ENCODE data around the gene RALGAPA2. TPM values are rescaled to one million over a fixed set of nuclear protein-coding genes. Genes with fewer than 3 reads are reported as not detected.

RALGAPA2 gene
- total RNA-seq, 2 experiments from 2014 or later = 21.2 to 21.9 TPM

GRCh38 chr20:20752712-20753111 lies 40.3 kb upstream of the RALGAPA2 start:
- no peak for DNase-seq
- no peaks in the 10 kb centered on the region for H3K36me3 Mint-ChIP-seq (ENCODE audit: low read depth)
- peaks cover 5% of the 10 kb centered on the region for H3K9me3 Mint-ChIP-seq
- ChIA-PET POLR2A (no interaction called here), CTCF (no interaction called here)
- intact Hi-C loops (cut with DNase I, micrococcal nuclease) = no loop called here
- H3K4me1 ChIP-seq (ENCODE audit: insufficient read depth, low read length) = no peaks in the 10 kb centered on the region
- H3K27me3 Mint-ChIP-seq = peaks cover 24% of the 10 kb centered on the region
- ATAC-seq (ENCODE audit: poor library complexity) = no peak
- H3K4me3 Mint-ChIP-seq = no peak overlapping the region
- no peak overlapping the region for H3K27ac ChIP-seq (ENCODE audit: low read depth in 1 of 2, low read length in 2 of 2)
- no peak for TF ChIP-seq CTCF (IDR thresholded peaks at IDR 0.05)
- no peaks in the 10 kb centered on the region for H3K4me1 Mint-ChIP-seq (ENCODE audit: low read depth)
- no peaks in the 10 kb centered on the region for H3K27me3 ChIP-seq (ENCODE audit: control insufficient read depth in 1 of 2, insufficient read depth in 2 of 2, low read length in 2 of 2)
- no peaks in the 10 kb centered on the region for H3K36me3 ChIP-seq (ENCODE audit: insufficient read depth, low read length)
- H3K9me3 ChIP-seq (ENCODE audit: control insufficient read depth in 1 of 2, insufficient read depth in 1 of 2, low read length in 2 of 2) = peaks cover 0 to 11% of the 10 kb centered on the region in 2 experiments
- H3K27ac Mint-ChIP-seq = no peak overlapping the region
- H3K4me3 ChIP-seq (ENCODE audit: low read length) = no peak overlapping the region

- CTCF ChIA-PET = no interaction called here
- H3K27me3 ChIP-seq (ENCODE audit: control insufficient read depth in 1 of 2, insufficient read depth in 2 of 2, low read length in 2 of 2) = peaks cover 0 to 5% of the 10 kb centered on the region in 2 experiments
- POLR2A ChIA-PET = no interaction called here
- no peaks in the 10 kb centered on the region for H3K36me3 ChIP-seq (ENCODE audit: insufficient read depth, low read length)
- H3K4me1 ChIP-seq (ENCODE audit: insufficient read depth, low read length) = no peaks in the 10 kb centered on the region
- TF ChIP-seq CTCF (IDR thresholded peaks at IDR 0.05) = no peak
- no peak for ATAC-seq (ENCODE audit: poor library complexity)
- no peak for DNase-seq
- Mint-ChIP-seq H3K4me3 (no peak overlapping the region), H3K9me3 (peaks cover 5% of the 10 kb centered on the region), H3K27ac (no peak overlapping the region), H3K4me1 (ENCODE audit: low read depth) (no peaks in the 10 kb centered on the region), H3K27me3 (peaks cover 33% of the 10 kb centered on the region), H3K36me3 (ENCODE audit: low read depth) (no peaks in the 10 kb centered on the region)
- H3K27ac ChIP-seq (ENCODE audit: low read depth in 1 of 2, low read length in 2 of 2) = no peak overlapping the region
- no peak overlapping the region for H3K4me3 ChIP-seq (ENCODE audit: low read length)
- H3K9me3 ChIP-seq (ENCODE audit: control insufficient read depth in 1 of 2, insufficient read depth in 1 of 2, low read length in 2 of 2) = peaks cover 5 to 11% of the 10 kb centered on the region in 2 experiments
- intact Hi-C loops (cut with DNase I, micrococcal nuclease) = no loop called here
Measured at GRCh38 chr20:20747298-20747697, 34.9 kb upstream of the RALGAPA2 start.

- Mint-ChIP-seq H3K36me3 (ENCODE audit: low read depth) (no peaks in the 10 kb centered on the region), H3K27me3 (peaks cover 35% of the 10 kb centered on the region), H3K27ac (no peak overlapping the region), H3K9me3 (peaks cover 5% of the 10 kb centered on the region), H3K4me1 (ENCODE audit: low read depth) (no peaks in the 10 kb centered on the region), H3K4me3 (no peak overlapping the region)
- ChIA-PET POLR2A (no interaction called here), CTCF (no interaction called here)
- Histone ChIP-seq H3K36me3 (ENCODE audit: insufficient read depth, low read length) (no peaks in the 10 kb centered on the region), H3K9me3 (ENCODE audit: control insufficient read depth in 1 of 2, insufficient read depth in 1 of 2, low read length in 2 of 2) (peaks cover 5 to 10% of the 10 kb centered on the region in 2 experiments), H3K27ac (ENCODE audit: low read depth in 1 of 2, low read length in 2 of 2) (no peak overlapping the region), H3K4me3 (ENCODE audit: low read length) (no peak overlapping the region), H3K4me1 (ENCODE audit: insufficient read depth, low read length) (no peaks in the 10 kb centered on the region), H3K27me3 (ENCODE audit: control insufficient read depth in 1 of 2, insufficient read depth in 2 of 2, low read length in 2 of 2) (peaks cover 0 to 11% of the 10 kb centered on the region in 2 experiments)
- ATAC-seq (ENCODE audit: poor library complexity) (no peak), DNase-seq (no peak)
- no peak for TF ChIP-seq CTCF (IDR thresholded peaks at IDR 0.05)
- intact Hi-C loops (cut with DNase I, micrococcal nuclease) = no loop called here
Measured at GRCh38 chr20:20744170-20744725, 31.8 kb upstream of the RALGAPA2 start.

Measured in CD4-positive, alpha-beta T cell (primary cell).